Measurements from ENCODE around the gene SLC26A9. TPM values are rescaled to one million over a fixed set of nuclear protein-coding genes. Genes with fewer than 3 reads are reported as not detected.

The SLC26A9 gene
- total and polyA plus RNA-seq, 2 donors from 2014 or later = 0.69 to 5.9 TPM

GRCh38 chr1:205950826-205951549 lies 7.7 kb upstream of the SLC26A9 start:
- Histone ChIP-seq H3K9ac (ENCODE audit: low read length in 3 of 3) (no peak overlapping the region), H3K27ac (ENCODE audit: low read depth in 2 of 2, low read length in 2 of 2) (no peak overlapping the region), H3K36me3 (ENCODE audit: control insufficient read depth in 2 of 3, insufficient read depth in 3 of 3, low read length in 3 of 3) (no peaks in the 10 kb centered on the region), H3K4me3 (ENCODE audit: low read length in 3 of 3) (no peak overlapping the region), H3K27me3 (ENCODE audit: control insufficient read depth, insufficient read depth, low read length) (no peaks in the 10 kb centered on the region), H3K9me3 (ENCODE audit: control insufficient read depth in 2 of 3, insufficient read depth in 1 of 3, low read length in 3 of 3) (no peaks in the 10 kb centered on the region), H3K4me1 (ENCODE audit: control insufficient read depth in 2 of 3, insufficient read depth in 2 of 3, low read depth in 1 of 3, low read length in 3 of 3) (no peaks in the 10 kb centered on the region)
- intact Hi-C loops (cut with DNase I) = no loop called here
- FAIRE-seq (no peak), DNase-seq (no peak)
- TF ChIP-seq CTCF (IDR thresholded peaks at IDR 0.05; ENCODE audit: borderline replicate concordance, extremely low read depth, insufficient read depth) = no peak

GRCh38 chr1:205950280-205950679 lies 7.0 kb upstream of the SLC26A9 start:
- TF ChIP-seq CTCF (IDR thresholded peaks at IDR 0.05; ENCODE audit: borderline replicate concordance, extremely low read depth, insufficient read depth) = no peak
- intact Hi-C loops (cut with DNase I) = no loop called here
- H3K27ac ChIP-seq (ENCODE audit: low read depth in 2 of 2, low read length in 2 of 2) = no peak overlapping the region

GRCh38 chr1:205949753-205950152 lies 6.5 kb upstream of the SLC26A9 start:
- TF ChIP-seq CTCF (IDR thresholded peaks at IDR 0.05; ENCODE audit: borderline replicate concordance, extremely low read depth, insufficient read depth) = no peak
- no peak overlapping the region for H3K27ac ChIP-seq (ENCODE audit: low read depth in 2 of 2, low read length in 2 of 2)
- no peaks in the 10 kb centered on the region for H3K27me3 ChIP-seq (ENCODE audit: control insufficient read depth, insufficient read depth, low read length)
- H3K9ac ChIP-seq (ENCODE audit: low read length in 3 of 3) = no peak overlapping the region
- no peaks in the 10 kb centered on the region for H3K36me3 ChIP-seq (ENCODE audit: control insufficient read depth in 2 of 3, insufficient read depth in 3 of 3, low read length in 3 of 3)
- DNase-seq = no peak
- H3K4me3 ChIP-seq (ENCODE audit: low read length in 3 of 3) = no peak overlapping the region
- H3K4me1 ChIP-seq (ENCODE audit: control insufficient read depth in 2 of 3, insufficient read depth in 2 of 3, low read depth in 1 of 3, low read length in 3 of 3) = no peaks in the 10 kb centered on the region
- no peak for FAIRE-seq
- H3K9me3 ChIP-seq (ENCODE audit: control insufficient read depth in 2 of 3, insufficient read depth in 1 of 3, low read length in 3 of 3) = no peaks in the 10 kb centered on the region
- intact Hi-C loops (cut with DNase I) = no loop called here

More at GRCh38 chr1:205950280-205950679, 7.0 kb upstream of the SLC26A9 start:
- no peaks in the 10 kb centered on the region for H3K4me1 ChIP-seq (ENCODE audit: control insufficient read depth in 2 of 3, insufficient read depth in 2 of 3, low read depth in 1 of 3, low read length in 3 of 3)
- H3K36me3 ChIP-seq (ENCODE audit: control insufficient read depth in 2 of 3, insufficient read depth in 3 of 3, low read length in 3 of 3) = no peaks in the 10 kb centered on the region
- H3K9me3 ChIP-seq (ENCODE audit: control insufficient read depth in 2 of 3, insufficient read depth in 1 of 3, low read length in 3 of 3) = no peaks in the 10 kb centered on the region
- no peak overlapping the region for H3K9ac ChIP-seq (ENCODE audit: low read length in 3 of 3)
- FAIRE-seq (no peak), DNase-seq (no peak)
- no peaks in the 10 kb centered on the region for H3K27me3 ChIP-seq (ENCODE audit: control insufficient read depth, insufficient read depth, low read length)
- H3K4me3 ChIP-seq (ENCODE audit: low read length in 3 of 3) = no peak overlapping the region

Data from kidney (tissue), 14 donors.